GM18517 (cell line): ENCODE results near the gene FBXO17.

Source experiments
- ATAC-seq: cut with Tn5 transposase; IDR thresholded peaks from one replicate; pipeline ENCODE4 v1.9.1; 2021; ENCODE audit warnings: mild to moderate bottlenecking, moderate library complexity; ENCODE audit not compliant: unreplicated experiment

Gene FBXO17

DNA sequence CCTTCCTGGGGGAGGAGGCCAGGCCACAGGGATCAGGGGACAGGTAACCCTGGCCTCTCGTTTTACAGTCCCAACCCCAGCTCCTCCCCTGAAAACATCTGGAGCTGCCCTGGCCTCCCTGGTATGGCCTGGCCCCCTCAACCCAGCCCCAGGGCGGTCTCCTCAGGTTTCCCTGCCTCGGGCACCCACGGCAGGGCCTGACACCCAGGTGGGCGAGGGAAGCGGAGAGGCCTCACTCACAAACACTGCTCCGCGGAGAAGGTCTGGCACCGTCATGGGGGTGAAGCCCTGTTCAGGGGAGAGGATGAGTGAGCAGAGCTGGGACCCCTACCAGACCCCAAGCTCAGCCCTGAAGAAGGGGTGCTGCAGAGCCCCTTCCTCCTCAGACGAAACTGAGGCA is 57.0 kb downstream of the FBXO17 start:
- ATAC-seq = no peak

DNA sequence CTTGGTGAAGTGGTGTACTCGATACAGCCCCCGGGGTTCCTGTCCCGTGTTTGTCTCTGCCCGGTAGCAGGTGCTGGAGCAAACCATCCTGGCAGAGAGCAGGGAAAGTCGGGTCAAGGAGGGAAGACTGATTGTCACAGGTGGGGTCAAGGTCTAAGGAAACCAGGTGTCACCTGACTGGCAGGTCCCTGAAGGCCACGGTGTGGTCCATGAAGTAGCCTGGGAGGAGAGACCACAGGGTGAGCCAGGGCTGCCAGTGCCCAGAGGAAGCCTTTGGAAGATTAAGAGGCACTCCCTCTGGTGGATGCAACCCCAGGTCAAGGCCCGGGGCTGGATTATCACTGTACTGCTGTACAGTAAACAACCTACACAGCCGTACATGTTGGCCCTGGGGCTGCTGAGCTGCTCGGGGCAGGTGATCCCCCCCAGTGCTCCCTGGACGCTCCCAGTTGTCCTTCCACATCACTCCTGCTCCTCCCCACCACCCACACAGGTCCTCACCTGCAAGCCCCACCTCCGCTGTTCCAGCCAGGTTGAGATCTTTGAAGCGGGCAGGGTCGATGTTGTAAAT is 57.5 kb downstream of the FBXO17 start:
- ATAC-seq = no peak

DNA sequence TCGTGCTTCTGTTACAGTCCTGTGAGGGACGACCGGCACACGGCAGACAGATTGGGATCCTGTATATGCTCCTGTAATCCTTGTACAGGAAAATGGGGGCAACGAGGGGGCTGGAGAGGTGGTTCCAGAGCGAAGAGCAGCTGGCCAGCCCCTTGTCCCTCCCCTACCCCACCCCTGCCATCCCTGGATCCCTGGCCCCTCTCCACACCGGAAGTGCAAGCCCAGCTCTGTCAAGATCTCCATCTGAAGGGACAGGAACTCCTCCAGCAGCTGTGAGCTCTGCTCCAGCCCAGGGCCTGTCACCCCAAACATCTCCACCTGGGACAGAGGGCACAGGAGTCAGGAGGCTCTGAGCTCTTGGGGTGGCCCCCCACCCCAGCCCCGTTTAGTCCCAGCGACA is 58.0 kb downstream of the FBXO17 start:
- ATAC-seq = no peak

DNA sequence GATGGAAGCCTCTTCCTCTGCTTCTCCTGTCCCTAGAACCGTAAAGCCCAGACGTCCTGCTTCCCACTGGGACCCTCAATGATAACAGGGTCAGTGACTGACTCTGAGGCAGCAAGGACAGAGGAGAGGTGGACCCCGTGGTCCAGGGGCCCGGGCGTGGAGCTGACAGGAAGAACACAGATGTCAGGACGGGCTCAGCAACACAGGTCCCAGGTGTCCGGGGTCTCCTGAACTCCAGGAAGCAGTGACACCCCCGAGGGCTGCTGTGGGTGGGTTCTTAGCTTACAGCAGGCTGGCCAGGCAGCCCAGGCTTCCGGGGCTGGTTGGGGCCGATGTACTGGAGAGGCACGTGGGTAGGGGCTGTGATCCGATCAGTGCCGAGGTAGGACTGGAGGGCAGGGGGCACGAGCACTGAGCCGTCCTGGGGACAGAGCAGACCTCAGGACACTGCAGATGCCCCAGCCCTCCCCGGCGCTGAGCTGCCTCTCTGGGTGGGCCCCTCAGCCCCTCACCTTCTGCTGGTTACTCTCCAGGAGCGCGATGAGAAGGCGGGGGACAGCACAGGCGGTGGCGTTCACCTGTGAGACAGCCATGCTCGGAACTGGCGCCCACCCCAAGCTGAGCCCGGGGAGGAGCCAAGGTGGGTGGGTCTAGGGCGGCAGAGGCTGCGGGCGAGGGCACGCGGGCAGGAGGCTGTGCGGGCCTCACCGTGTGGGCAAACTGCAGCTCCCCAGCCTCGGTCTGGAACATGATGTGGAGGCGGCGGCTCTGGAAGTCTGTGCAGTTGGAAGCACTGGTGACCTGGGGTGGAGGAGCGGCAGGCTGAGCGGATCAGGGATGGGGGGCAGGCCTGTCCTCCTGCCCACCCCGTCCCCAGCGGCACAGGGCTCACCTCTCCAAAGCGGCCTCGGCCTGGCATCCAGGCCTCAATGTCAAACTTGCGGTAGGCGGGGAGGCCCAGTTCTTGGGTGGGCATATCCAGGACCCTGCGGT is 59.9 kb downstream of the FBXO17 start:
- ATAC-seq = no peak

DNA sequence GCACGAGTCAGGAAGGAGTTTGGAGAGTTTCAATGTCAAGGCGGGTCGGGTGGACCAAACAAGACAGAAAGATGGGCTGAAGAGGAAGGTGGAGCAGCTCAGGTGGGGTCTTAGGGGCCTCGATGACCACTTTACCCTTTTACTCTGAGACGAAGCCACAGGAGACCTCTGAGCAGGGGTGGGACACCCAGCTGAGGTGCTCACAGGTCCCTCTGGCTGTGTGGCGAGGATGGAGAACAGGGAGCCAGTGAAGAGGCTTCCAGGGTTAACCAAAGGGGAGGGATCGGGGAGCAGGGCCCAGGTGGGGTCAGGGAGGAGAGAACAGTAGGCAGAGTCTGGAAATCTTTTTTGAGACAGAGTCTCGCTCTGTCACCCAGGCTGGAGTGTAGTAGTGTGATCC is 61.6 kb downstream of the FBXO17 start:
- no peak for ATAC-seq

DNA sequence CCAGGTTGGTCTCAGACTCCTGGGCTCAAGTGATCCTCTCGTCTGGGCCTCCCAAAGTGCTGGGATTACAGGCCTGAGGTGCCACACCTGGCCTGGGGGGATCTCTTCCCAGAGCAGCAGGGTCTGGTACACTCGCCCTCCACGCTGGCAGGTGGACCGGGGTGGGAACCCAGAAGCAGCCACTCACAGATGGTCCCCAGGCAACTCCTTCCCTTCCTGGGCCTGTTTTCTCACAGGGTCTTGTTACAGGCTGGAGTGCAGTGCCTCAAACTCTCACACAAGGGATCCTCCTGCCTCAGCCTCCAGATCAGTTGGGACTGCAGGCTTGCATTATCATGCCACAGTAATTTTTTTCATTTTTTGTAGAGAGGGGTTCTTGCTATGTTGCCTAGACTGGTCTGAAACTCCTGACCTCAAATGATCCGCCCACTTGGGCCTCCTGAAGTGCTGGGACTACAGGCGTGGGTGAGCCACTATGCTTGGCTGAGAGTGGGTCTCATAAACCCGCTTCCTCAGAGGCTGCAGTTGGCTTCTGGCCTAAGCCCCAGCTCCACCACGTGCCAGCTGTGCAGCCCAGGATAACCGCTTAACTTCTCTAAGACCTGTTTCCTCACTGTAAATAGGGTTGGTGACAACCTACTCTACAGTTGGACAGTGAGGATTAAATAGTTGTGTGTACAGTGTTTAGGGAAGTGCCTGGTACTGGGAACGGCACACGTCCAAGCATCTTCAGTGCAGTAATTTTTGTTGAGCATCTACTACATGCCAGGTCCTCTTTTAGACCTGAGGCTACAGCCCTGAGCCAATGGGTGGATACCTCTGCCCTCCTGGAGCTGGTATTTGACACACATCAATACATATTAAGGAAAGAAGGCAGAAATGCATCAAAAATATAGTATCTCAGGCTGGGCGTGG is 62.7 kb downstream of the FBXO17 start:
- no peak for ATAC-seq

DNA sequence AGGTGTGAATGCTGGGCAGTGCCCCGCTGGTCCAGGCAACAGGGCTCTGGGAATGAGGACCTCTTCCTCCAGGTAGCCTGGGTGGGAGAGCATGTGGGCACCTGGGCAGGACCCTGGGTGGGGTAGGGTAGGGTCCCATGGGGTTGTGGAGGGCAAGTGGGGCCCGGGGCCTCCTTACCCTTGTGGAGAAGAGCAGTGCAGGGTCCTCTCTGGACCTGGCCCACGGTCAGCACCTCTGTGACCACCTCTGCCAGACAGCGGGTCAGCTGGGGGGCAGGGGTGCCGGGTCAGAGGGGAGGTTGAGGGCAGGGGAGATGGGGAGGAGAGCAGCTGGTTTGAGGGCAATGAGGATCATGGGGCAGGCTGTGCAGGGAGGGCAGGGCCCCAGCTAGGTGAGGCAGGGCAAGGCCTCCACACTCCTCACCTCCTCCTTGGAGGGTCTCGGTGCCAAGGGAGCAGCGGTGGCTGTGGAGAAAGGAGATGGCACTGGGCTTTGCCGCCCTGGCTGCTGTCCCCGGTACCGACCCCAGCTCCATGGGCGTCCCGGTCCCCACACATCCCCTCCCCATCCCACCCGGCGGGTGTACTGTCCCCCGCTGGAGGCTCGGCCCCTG is 64.0 kb downstream of the FBXO17 start:
- no peak for ATAC-seq

DNA sequence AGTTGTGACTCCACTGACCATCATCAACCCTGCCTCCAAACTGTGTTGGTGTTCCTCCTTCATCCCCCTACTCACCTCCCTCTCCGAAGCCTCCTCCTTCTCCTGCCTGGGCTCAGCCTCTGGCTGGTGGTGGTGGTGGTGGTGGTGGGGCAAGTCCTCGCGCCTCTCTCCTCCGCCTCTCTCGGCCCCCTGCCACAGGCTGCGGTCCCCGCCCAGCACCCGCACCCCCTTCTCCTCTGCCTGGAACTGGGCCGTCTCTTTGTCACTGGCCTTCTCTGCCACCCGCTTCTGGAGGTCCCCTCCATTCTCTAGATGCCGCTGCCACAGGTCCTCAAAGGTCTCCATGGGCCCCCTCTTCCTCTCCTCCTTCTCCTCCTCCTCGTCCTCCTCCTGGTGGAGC is 65.1 kb downstream of the FBXO17 start:
- no peak for ATAC-seq

DNA sequence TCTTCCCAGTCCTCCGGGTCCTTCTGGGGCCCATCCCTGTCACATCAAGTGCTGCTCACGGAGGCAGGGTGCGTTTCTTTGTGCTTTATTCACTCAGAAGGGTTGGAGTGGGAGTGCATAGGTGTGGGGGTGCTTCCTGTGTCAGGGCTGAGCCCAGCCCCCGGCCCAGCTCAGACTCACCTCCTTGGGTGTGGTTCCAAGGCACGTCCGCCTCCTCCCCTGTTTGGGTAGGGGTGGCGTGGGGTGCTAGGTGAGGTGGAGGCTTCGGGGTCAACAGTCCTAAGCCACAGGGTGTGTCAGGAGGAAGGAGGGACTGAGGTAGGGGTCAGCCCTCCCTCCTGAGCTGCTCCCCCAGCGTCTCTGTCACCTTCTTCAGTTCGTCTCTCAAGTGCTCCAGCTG is 66.6 kb downstream of the FBXO17 start:
- ATAC-seq = no peak

DNA sequence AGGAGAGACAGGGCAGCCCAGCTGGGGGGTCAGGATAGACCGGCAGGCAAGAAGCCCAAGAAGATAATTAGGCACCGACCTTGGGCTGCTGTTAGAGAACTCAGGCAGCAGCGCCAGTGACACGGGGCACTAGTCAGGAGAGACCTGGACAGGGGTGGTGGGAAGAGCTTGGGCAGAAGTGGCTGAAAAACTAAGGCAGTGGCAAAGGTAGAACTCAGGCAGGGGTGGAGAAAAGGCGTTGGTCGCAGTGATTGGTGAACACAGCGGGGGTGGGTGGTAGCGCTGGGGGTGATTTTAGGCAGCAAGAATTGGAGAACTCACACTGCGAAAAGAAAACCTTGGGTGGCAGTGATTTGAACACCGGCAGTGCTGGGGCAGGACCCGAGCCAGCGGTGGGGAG is 67.9 kb downstream of the FBXO17 start:
- no peak for ATAC-seq

DNA sequence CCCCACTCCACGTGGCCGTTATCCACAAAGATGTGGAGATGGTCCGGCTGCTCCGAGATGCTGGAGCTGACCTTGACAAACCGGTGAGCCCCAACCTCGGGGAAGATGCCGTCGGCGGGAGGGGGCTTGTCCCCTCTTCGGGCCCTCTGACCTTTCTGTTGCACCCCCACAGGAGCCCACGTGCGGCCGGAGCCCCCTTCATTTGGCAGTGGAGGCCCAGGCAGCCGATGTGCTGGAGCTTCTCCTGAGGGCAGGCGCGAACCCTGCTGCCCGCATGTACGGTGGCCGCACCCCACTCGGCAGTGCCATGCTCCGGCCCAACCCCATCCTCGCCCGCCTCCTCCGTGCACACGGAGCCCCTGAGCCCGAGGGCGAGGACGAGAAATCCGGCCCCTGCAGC is 68.3 kb downstream of the FBXO17 start:
- no peak for ATAC-seq

DNA sequence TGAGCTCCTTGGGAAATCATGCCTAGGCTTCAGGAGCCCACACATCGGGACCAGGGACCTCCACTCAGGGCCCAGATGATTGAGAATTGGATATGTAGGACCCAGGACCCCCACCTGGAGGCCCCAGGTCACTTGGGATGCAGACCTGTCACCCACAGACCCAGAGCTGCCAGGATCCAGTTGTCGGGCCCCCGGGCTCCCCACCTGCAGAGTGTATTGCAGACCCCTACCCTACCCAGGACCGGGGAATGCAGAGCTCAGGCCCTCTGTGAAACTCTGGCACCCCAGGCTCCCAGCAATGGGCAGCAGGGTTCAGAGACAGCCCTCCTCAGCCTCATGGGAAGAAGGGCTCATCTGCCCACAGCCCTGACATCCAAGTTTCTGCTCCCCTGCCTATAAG is 69.9 kb downstream of the FBXO17 start:
- no peak for ATAC-seq

DNA sequence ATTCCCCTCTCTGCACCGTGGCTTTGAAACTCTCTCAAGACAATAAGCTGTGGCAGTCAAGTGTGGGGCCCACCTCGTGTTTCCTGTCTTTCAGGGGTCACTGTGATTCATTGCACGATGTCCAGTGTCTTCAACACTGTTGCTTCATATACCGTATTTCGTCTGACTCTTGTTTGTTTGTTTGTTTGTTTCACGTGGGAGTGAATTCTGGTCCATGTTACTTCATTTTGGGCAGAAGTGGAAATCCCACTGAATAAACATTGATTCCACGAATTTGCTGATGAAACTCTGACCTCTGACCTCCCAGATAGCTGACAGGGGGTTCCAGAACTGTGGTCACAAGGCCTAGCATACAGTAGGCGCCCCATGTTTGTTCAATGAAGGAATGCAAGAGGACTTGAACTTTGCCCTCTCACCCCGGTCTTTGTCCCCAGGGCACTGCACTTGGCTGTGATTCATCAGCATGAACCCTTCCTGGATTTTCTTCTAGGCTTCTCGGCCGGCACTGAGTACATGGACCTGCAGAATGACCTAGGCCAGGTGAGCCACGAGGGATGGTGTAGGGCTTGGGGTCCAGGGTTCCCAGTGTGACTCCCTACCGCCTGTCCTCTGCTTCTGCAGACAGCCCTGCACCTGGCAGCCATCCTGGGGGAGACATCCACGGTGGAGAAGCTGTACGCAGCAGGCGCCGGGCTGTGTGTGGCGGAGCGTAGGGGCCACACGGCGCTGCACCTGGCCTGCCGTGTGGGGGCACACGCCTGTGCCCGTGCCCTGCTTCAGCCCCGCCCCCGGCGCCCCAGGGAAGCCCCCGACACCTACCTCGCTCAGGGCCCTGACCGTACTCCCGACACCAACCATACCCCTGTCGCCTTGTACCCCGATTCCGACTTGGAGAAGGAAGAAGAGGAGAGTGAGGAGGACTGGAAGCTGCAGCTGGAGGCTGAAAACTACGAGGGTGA is 70.7 kb downstream of the FBXO17 start:
- ATAC-seq = no peak

DNA sequence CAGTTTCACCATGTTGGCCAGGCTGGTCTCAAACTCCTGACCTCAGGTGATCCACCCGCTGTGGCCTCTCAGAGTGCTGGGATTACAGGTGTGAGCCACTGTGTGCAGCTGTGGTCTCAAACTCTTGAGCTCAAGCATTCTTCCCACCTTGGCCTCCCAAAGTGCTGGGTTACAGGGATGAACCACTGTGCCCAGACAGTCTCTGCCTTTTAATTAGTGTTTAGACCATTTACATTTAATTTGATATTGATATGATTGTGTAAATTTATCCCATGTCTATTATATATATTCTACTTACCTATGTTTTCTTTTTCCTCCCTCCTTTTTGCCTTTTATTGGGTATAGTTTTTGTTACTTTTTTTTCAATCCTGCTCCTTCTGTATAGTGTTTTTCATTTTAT is 73.9 kb downstream of the FBXO17 start:
- ATAC-seq = no peak

DNA sequence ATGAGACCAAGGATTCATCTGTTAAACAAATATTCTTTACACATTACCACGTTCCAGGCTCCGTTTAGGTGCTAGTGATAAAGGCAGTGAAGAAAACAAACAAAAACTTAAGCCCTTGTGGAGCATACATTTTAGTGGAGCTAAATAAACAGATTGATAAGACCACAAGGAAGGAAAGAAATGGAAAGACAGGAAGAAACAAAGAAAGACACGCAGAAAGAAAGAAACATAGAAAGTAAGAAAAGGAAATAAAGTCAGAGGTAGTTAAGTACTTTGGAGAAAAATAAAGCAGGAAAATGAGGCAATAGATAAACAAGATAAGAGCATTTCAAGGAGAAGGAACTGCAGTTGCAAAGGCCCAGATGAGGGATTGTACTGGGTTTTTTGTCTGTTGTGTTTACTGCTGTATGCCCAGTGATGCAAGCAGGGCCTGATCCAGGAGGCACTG is 74.8 kb downstream of the FBXO17 start:
- ATAC-seq = no peak

DNA sequence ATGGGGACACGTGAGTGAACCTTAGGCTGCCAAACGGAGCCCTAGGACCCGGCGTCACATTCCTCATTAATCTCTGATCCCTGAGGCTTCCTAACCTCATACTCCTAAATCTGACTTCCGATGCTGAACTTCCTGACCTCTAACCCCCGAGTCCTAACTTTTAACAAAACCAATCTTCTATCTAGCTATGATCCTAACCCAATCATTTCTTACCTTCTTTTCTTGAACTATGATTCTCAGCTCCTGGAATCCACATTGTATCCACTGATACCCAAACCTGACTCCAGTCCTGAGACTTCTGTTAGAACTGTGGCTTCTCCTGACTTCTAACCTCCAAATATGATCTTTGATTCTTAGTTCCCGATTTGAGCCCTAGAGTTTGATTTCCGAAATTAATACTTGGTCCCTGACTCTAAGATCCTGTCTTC is 75.3 kb downstream of the FBXO17 start:
- ATAC-seq = no peak

DNA sequence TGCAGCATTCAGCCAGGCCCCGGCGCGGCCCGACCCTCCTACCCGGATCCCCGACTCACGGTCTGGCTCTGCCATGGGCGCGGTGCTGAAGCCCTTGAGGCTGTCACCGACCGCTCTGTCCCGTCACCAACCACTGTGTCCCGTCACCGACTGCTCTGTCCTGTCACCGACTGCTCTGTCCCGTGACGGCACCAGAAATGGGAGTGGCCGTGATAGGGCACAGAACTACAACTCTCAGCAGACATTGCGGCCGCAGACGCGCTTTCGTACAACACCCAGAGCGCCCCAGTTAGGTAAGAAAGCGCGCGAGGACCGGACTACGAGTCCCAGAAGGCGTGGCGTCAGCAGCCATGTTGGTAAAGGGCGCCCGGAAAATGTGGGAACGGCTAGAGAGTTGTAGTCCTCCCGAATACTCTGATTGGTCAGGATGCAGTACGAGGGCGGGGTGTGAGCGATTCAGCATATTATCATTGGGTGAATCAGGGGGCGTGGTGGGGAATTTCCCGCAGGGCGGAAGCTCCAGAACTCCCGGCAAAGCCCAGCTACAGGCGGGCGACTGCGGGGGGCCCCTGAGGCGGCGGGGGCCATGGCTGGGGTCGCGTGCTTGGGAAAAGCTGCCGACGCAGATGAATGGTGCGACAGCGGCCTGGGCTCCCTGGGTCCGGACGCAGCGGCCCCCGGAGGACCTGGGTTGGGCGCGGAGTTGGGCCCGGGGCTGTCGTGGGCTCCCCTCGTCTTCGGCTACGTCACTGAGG is 75.9 kb downstream of the FBXO17 start, which contains the start of the genes NFKBIB and SIRT2:
Gene NFKBIB, plus strand, starts transcription at position 523 of the 755 bp plus-strand sequence. Its CDS starts 64 bp downstream, at position 587.
Gene SIRT2, minus strand, starts transcription at position 172 of the 755 bp plus-strand sequence. Its CDS starts 97 bp downstream, at position 75.
- ATAC-seq = peak; percentile 92

DNA sequence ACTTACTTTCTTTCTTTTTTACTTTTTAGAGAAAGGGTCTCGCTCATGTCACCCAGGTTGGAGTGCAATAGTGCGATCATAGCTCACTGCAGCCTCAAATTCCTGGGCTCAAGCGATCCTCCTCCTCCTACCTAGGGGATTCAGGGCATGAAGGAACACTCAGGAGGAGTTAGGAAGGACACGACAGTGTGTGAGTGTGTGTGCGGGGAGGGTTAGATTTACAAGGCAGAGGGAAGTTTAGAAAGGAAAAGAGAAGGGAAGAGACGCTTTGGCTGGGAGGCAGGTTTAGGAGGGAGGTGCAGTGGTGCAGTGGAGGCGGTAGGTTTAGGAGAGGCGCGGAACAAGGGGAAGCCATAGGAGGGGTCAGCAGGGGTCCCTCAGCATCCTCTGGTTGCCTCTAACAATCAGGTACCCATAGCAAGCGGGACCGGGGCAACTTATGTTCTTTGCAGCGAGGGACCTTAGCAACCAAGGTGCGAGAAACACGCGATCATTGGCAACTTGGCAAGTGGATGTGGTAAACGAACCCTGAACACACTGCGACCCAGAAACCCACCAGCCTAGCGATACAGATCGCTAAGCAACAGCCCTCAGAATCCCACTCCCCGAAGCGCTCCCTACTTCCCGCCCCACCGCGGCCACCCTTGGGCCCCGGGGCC is 76.6 kb downstream of the FBXO17 start:
- no peak for ATAC-seq
